Superior temporal gyrus (tissue), 1 donor: Measurements from ENCODE around the gene KCNK3.

Experiments
- DNase-seq: peaks from one replicate; pipeline ENCODE4 v3.0.0-alpha.2; 2016; ENCODE audit errors: extremely low spot score

The KCNK3 gene

GRCh38 chr2:26666671-26667070, 25.9 kb upstream of the KCNK3 start:
- no peak for DNase-seq

- DNase-seq: no peak
Observed at GRCh38 chr2:26668041-26668440, 24.5 kb upstream of the KCNK3 start.

- DNase-seq: no peak
Observed at GRCh38 chr2:26668856-26669750, 23.4 kb upstream of the KCNK3 start.

- no peak for DNase-seq
Observed at GRCh38 chr2:26670171-26670570, 22.4 kb upstream of the KCNK3 start.

GRCh38 chr2:26670931-26671460, 21.5 kb upstream of the KCNK3 start:
- no peak for DNase-seq

GRCh38 chr2:26671691-26672090, 20.8 kb upstream of the KCNK3 start:
- no peak for DNase-seq

GRCh38 chr2:26672112-26672817, 20.3 kb upstream of the KCNK3 start:
- no peak for DNase-seq

- DNase-seq: no peak
Observed at GRCh38 chr2:26672818-26673393, 19.6 kb upstream of the KCNK3 start.

- DNase-seq: no peak
Observed at GRCh38 chr2:26674002-26674751, 18.3 kb upstream of the KCNK3 start.

- DNase-seq: no peak
Observed at GRCh38 chr2:26674771-26675170, 17.8 kb upstream of the KCNK3 start.

- no peak for DNase-seq
Observed at GRCh38 chr2:26675651-26676255, 16.8 kb upstream of the KCNK3 start.

GRCh38 chr2:26678035-26678434, 14.5 kb upstream of the KCNK3 start:
- no peak for DNase-seq

GRCh38 chr2:26679867-26680266, 12.7 kb upstream of the KCNK3 start:
- DNase-seq: no peak

GRCh38 chr2:26681656-26682055, 10.9 kb upstream of the KCNK3 start:
- DNase-seq: no peak

- DNase-seq: no peak
Observed at GRCh38 chr2:26682155-26682554, 10.4 kb upstream of the KCNK3 start.

GRCh38 chr2:26683583-26683982, 8.9 kb upstream of the KCNK3 start:
- DNase-seq: no peak

GRCh38 chr2:26685341-26685740, 7.2 kb upstream of the KCNK3 start:
- DNase-seq: no peak

GRCh38 chr2:26685989-26686839, 6.3 kb upstream of the KCNK3 start:
- no peak for DNase-seq

GRCh38 chr2:26687328-26687727, 5.2 kb upstream of the KCNK3 start:
- no peak for DNase-seq

GRCh38 chr2:26687801-26688200, 4.7 kb upstream of the KCNK3 start:
- no peak for DNase-seq
